Ectodermal cell (in vitro differentiated cells): Measurements from ENCODE around the gene ERMN. TPM values are rescaled to one million over a fixed set of nuclear protein-coding genes. Genes with fewer than 3 reads are reported as not detected.
"Not testable (repeated sequence)": the region's sequence is repeated elsewhere in the genome, so short reads cannot be mapped to it uniquely, and the experiment has no call there.

Experiments used
- H3K27ac ChIP-seq: 2 replicates; pipeline ENCODE4 v1.7.0; 2013; ENCODE audit warnings: mild to moderate bottlenecking, low read depth, low read length; ENCODE audit not compliant: insufficient read depth, poor library complexity, severe bottlenecking
- H3K27me3 ChIP-seq: 2 replicates; pipeline ENCODE4 v1.7.0; 2013; ENCODE audit warnings: mild to moderate bottlenecking, low read length; ENCODE audit not compliant: insufficient read depth, control insufficient read depth, poor library complexity, severe bottlenecking
- H3K36me3 ChIP-seq: one replicate; pipeline ENCODE4 v1.7.0; 2013; ENCODE audit warnings: low read length; ENCODE audit not compliant: control insufficient read depth, insufficient read depth
- H3K4me1 ChIP-seq: one replicate; pipeline ENCODE4 v1.7.0; 2013; ENCODE audit warnings: low read length; ENCODE audit not compliant: control insufficient read depth, insufficient read depth
- H3K4me3 ChIP-seq: 2 replicates; pipeline ENCODE4 v1.7.0; 2013; ENCODE audit warnings: low read depth, low read length, control low read depth; ENCODE audit not compliant: insufficient read depth
- H3K9me3 ChIP-seq: 2 replicates; pipeline ENCODE4 v1.7.0; 2013; ENCODE audit warnings: mild to moderate bottlenecking, low read length, moderate library complexity; ENCODE audit not compliant: control insufficient read depth
- WGBS, 2 experiments: methylation state at CpG; one replicate each; pipeline ENCODE4 v1.1.7; 2013; ENCODE audit warnings: missing lambda C conversion rate in 2 of 2; 5-methylcytosine and 5-hydroxymethylcytosine counted together
- polyA plus RNA-seq, 4 experiments: library from polyadenylated mRNA; stranded (reverse); fragments of 50-300 nt; gene quantifications; one replicate each; pipeline ENCODE4 v1.2.3, GENCODE V29; 2013

Gene ERMN
- polyA plus RNA-seq (2013, experiment 1 of 4) = 2.0 TPM
- polyA plus RNA-seq (2013, experiment 2 of 4) = 2.5 TPM
- 1.3 TPM for polyA plus RNA-seq (2013, experiment 3 of 4)
- polyA plus RNA-seq (2013, experiment 4 of 4) = 1.5 TPM

GRCh38 chr2:157325786-157326185, at the start of gene ERMN:
ERMN (minus strand) TSS chr2:157325824; CDS start chr2:157325642, 182 bp downstream.
- H3K4me3 ChIP-seq = peak within 1 kb of the TSS; percentile 5
- H3K4me1 ChIP-seq = peaks cover 26% of the 10 kb centered on the region
- H3K27me3 ChIP-seq = peaks cover 60% of the 10 kb centered on the region
- H3K27ac ChIP-seq = no peak within 1 kb of the TSS
- H3K9me3 ChIP-seq = no peaks in the 10 kb centered on the region
- no peaks in the 10 kb centered on the region for H3K36me3 ChIP-seq

GRCh38 chr2:157375384-157375783, 49.8 kb upstream of the ERMN start:
- Histone ChIP-seq H3K36me3 (no peaks in the 10 kb centered on the region), H3K9me3 (peaks cover 4% of the 10 kb centered on the region), H3K4me3 (no peak overlapping the region), H3K4me1 (no peaks in the 10 kb centered on the region), H3K27me3 (no peaks in the 10 kb centered on the region), H3K27ac (no peak overlapping the region)
- WGBS, 2 experiments = 88 to 89% methylated on average over 1 of the region's 1 CpG

- 92 to 95% methylated on average over 12 of the region's 25 CpGs for WGBS, 2 experiments
- not testable (repeated sequence) for H3K27ac ChIP-seq, H3K36me3 ChIP-seq, H3K4me3 ChIP-seq, H3K4me1 ChIP-seq, H3K27me3 ChIP-seq, H3K9me3 ChIP-seq
Observed at GRCh38 chr2:157368508-157368907, 42.9 kb upstream of the ERMN start.

- WGBS, 2 experiments = 87 to 94% methylated on average over 1 of the region's 1 CpG
- no peak overlapping the region for H3K27ac ChIP-seq
Observed at GRCh38 chr2:157367704-157368103, 42.1 kb upstream of the ERMN start.

DNA sequence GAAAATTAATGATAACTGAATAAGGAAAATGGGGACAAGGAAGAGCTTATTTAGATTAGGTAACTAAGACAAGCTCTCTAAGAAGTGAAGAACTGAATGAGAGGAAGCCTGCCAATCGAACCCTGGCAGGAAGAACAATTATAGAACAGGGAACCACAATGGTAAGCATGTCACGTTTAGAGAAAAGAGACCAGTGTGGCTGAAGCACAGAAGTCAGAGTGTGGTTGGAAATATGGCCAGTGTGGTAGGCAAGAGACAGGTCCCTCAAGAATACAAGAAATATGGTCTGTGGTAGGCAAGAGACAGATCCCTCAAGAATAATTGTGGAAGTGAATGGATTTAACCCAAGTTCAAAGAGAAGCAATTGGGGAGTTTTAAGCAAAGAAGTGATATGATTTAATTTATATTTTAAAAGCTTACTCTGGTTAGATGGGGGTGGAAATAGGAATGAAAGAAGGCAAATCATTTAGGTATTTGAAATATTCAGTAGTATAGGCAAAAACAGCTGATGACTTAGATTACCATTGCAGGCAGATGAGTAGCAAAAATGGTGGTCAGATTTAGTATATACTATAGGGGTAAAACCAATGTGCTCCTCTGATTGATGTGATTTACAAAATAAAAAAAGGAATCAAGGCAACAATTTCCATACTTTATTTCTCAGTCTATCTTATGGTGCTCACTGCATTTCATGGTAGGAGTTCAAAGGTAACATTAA, 38.8 kb upstream of the ERMN start:
- H3K4me3 ChIP-seq = no peak overlapping the region
- no peaks in the 10 kb centered on the region for H3K4me1 ChIP-seq
- H3K36me3 ChIP-seq = no peaks in the 10 kb centered on the region
- H3K27ac ChIP-seq = no peak overlapping the region
- no peaks in the 10 kb centered on the region for H3K9me3 ChIP-seq
- no peaks in the 10 kb centered on the region for H3K27me3 ChIP-seq
- WGBS, 2 experiments = 89 to 93% methylated on average over 2 of the region's 2 CpGs

More at GRCh38 chr2:157367704-157368103, 42.1 kb upstream of the ERMN start:
- Histone ChIP-seq H3K9me3 (no peaks in the 10 kb centered on the region), H3K4me3 (no peak overlapping the region), H3K4me1 (no peaks in the 10 kb centered on the region), H3K27me3 (no peaks in the 10 kb centered on the region), H3K36me3 (no peaks in the 10 kb centered on the region)

GRCh38 chr2:157363612-157364101, 38.0 kb upstream of the ERMN start:
- 94 to 100% methylated on average over 2 of the region's 2 CpGs for WGBS, 2 experiments
- no peak overlapping the region for H3K4me3 ChIP-seq
- H3K4me1 ChIP-seq = no peaks in the 10 kb centered on the region

DNA sequence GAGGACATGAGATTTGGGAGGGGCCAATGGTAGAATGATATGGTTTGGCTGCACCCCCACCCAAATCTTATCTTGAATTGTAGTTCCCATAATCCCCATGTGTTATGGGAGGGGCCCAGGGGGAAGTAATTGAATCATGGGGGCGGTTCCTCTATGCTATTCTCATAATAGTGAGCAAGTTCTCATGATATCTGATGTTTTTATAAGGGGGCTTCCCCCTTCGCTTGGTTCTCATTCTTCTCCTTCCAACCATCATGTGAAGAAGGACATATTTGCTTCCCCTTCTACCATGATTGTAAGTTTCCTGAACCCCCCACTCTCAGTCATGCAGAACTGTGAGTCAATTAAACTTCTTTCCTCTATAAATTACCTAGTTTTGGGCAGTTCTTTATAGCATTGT, 37.0 kb upstream of the ERMN start:
- WGBS, 2 experiments = 98% methylated on average over 2 of the region's 2 CpGs; no CpG with 5 or more reads in 1 of the 2 experiments
- Histone ChIP-seq H3K9me3 (no peaks in the 10 kb centered on the region), H3K36me3 (no peaks in the 10 kb centered on the region), H3K27ac (no peak overlapping the region), H3K4me1 (no peaks in the 10 kb centered on the region), H3K4me3 (no peak overlapping the region), H3K27me3 (no peaks in the 10 kb centered on the region)

More at GRCh38 chr2:157363612-157364101, 38.0 kb upstream of the ERMN start:
- Histone ChIP-seq H3K9me3 (no peaks in the 10 kb centered on the region), H3K27me3 (no peaks in the 10 kb centered on the region), H3K36me3 (no peaks in the 10 kb centered on the region), H3K27ac (no peak overlapping the region)

- no peak overlapping the region for H3K27ac ChIP-seq
- H3K9me3 ChIP-seq = no peaks in the 10 kb centered on the region
- H3K36me3 ChIP-seq = no peaks in the 10 kb centered on the region
- H3K27me3 ChIP-seq = no peaks in the 10 kb centered on the region
- H3K4me3 ChIP-seq = no peak overlapping the region
- no peaks in the 10 kb centered on the region for H3K4me1 ChIP-seq
Observed at GRCh38 chr2:157361526-157361925, 35.9 kb upstream of the ERMN start.

- H3K27ac ChIP-seq = no peak overlapping the region
- 86 to 90% methylated on average over 2 of the region's 2 CpGs for WGBS, 2 experiments
- H3K36me3 ChIP-seq = no peaks in the 10 kb centered on the region
- H3K4me3 ChIP-seq = no peak overlapping the region
- no peaks in the 10 kb centered on the region for H3K4me1 ChIP-seq
- no peaks in the 10 kb centered on the region for H3K9me3 ChIP-seq
- H3K27me3 ChIP-seq = no peaks in the 10 kb centered on the region
Observed at GRCh38 chr2:157359628-157360027, 34.0 kb upstream of the ERMN start.

GRCh38 chr2:157355618-157356017, 30.0 kb upstream of the ERMN start:
- no peaks in the 10 kb centered on the region for H3K4me1 ChIP-seq
- H3K27ac ChIP-seq = no peak overlapping the region
- WGBS, 2 experiments = 50 to 70% methylated on average over 1 of the region's 1 CpG
- no peaks in the 10 kb centered on the region for H3K9me3 ChIP-seq
- no peak overlapping the region for H3K4me3 ChIP-seq
- no peaks in the 10 kb centered on the region for H3K27me3 ChIP-seq
- no peaks in the 10 kb centered on the region for H3K36me3 ChIP-seq
